Uterus (tissue), 2 donors: ENCODE data around the gene POLD4.

Source experiments
- CTCF ChIP-seq, 4 experiments: fragments of 200-600 bp in 2 of 4; fragments of 450-650 bp in 2 of 4; sonication (generic) in 2 of 4; IDR thresholded peaks; one replicate each; pipeline ENCODE4 v1.5.1; 2016 to 2019; ENCODE audit warnings: antibody characterized with exemption in 4 of 4, mild to moderate bottlenecking in 2 of 4, moderate library complexity in 1 of 4
- POLR2A ChIP-seq, 2 donors: fragments of 450-650 bp; IDR thresholded peaks; one replicate each; pipeline ENCODE4 v1.6.1; 2016; ENCODE audit warnings: antibody characterized with exemption in 2 of 2, mild to moderate bottlenecking in 1 of 2, moderate library complexity in 1 of 2

GRCh38 chr11:67312187-67313021 is 40.9 kb downstream of the POLD4 start:
- TF ChIP-seq CTCF (IDR thresholded peaks at IDR 0.05) (no peak), POLR2A (IDR thresholded peaks at IDR 0.05) (no peak)
